Measurements from ENCODE around the gene RBM34.
"Not testable (repeated sequence)": the region's sequence is repeated elsewhere in the genome, so short reads cannot be mapped to it uniquely, and the experiment has no call there.

The RBM34 gene

DNA sequence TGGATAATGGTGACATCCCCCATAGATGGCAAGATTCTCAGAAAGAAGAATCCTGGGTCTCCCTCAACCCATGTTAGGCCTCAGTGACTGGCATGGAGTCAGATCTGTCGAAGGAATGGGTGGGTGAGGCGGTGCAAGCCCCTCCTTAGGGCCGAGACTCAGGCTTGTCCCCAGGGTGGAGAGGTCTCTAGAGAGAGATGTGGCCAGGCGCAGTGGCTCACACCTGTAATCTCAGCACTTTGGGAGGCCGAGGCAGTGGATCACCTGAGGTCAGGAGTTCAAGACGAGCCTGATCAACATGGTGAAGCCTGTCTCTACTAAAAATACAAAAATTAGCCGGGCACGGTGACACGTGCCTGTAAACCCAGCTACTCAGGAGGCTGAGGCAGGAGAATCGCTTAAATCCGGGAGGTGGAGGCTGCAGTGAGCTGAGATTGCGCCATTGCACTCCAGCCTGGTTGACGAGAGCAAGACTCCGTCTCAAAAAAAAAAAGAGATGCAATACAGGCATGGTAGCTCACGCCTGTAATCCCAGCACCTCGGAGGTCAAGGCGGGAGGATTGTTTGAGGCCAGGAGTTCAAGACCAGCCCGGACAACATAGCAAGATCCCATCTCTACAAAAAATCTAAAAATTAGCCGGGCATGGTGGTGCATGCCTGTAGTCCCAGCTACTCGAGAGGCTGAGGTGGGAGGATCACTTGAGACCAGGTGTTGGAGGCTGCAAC is 69.6 kb downstream of the RBM34 start:
- DNase-seq: not testable (repeated sequence)

DNA sequence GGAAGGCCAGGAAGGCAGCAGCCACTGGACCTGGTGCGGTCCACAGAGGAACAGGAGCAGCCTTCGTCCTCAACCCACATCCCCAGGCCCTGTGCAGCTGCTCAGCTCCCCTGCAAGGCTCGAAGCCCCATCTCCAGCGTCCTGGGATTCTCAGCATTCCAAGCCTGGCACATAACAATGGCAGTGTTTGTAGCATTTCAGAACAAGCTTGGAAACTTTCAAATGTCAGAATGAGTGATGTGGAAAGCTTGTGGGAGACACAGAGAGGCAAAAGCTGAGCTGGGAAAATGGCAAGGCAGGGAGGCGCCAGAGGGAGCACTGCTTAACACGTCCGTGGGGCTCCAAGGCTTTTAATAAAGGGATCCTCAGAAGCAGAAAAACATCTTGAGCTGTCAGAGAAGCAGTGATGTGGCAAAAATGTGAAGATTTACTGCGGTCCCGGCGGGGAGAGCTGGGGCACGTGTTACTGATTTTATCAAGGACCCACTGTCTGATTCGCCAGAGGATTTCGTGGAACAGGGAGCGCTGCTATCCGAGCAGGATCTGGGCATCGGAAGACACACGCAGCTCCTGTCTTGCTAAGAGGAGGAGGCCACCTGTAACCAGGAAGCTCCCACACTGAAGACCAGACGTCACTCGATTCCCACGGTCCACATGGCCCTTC is 70.5 kb downstream of the RBM34 start:
- DNase-seq: no peak

DNA sequence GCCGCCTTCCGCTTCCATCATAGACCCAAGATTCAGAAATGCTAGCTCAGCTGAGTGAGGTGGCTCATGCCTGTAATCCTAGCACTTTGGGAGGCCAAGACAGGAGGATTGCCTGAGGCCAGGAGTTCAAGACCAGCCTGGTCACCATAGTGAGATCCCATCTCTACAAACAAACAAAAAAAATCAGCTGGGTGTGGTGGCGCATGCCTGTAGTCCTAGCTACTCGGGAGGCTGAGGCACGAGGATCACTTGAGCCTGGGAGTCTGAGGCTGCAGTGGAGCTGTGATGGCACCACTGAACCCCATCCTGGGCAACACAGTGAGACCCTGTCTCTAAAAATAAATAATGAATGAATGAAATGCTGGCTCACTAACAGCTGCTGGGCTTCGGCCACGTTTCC is 72.1 kb downstream of the RBM34 start:
- no peak for DNase-seq

- no peak for DNase-seq
These were observed 72.6 kb downstream of the RBM34 start for GRCh38 chr1:235088430-235088829.

DNA sequence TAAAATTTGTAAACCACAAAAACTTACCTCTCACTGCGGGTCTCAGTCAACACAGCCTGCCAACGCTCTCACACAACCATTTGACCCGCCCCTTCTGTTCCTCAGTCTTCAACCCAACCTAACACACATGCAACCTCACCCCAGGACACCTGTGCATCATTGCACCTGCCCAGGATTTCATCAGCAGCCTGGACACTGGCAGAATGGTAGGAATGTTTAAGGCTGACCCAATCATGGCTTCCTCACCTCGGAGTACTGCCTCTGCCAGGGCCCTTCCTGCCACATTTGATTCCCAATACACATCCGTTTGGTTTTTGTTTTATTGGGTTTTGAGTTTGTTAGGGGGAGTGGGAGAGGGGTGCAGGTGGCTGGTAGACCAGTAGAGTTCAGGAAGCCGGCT is 73.1 kb downstream of the RBM34 start:
- DNase-seq: no peak

- not testable (repeated sequence) for DNase-seq
These were observed 75.5 kb downstream of the RBM34 start for GRCh38 chr1:235085411-235086117.
